ENCODE measurements around the gene NLRP7.
"Not testable (repeated sequence)": the region's sequence is repeated elsewhere in the genome, so short reads cannot be mapped to it uniquely, and the experiment has no call there.

The NLRP7 gene

GRCh38 chr19:54901153-54901552 is 46.2 kb downstream of the NLRP7 start:
- H2BK120ac ChIP-seq (ENCODE audit: low read depth, low read length); H3K4me1 ChIP-seq (ENCODE audit: control insufficient read depth, insufficient read depth, low read depth, low read length); H3K36me3 ChIP-seq (ENCODE audit: control insufficient read depth in 1 of 2, insufficient read depth in 2 of 2, low read depth in 1 of 2, low read length in 2 of 2); H2AFZ ChIP-seq (ENCODE audit: low read depth, low read length); H4K91ac ChIP-seq (ENCODE audit: low read length); H3K4me3 ChIP-seq (ENCODE audit: insufficient read depth in 1 of 2, low read depth in 1 of 2, low read length in 2 of 2); H2BK5ac ChIP-seq (ENCODE audit: low read depth, low read length, poor library complexity, severe bottlenecking); DNase-seq; H3K27ac ChIP-seq (ENCODE audit: low read length, poor library complexity, severe bottlenecking); H3K4ac ChIP-seq (ENCODE audit: low read depth in 1 of 2, low read length in 2 of 2); H3K14ac ChIP-seq (ENCODE audit: low read length in 2 of 2); H2AK5ac ChIP-seq (ENCODE audit: low read length, severe bottlenecking); H3K23ac ChIP-seq (ENCODE audit: low read length in 2 of 2); H3K18ac ChIP-seq (ENCODE audit: low read depth in 1 of 2, low read length in 2 of 2); H2BK15ac ChIP-seq (ENCODE audit: low read depth, poor library complexity, severe bottlenecking); H2BK12ac ChIP-seq (ENCODE audit: low read length in 2 of 2); H3K4me2 ChIP-seq (ENCODE audit: low read length, poor library complexity, severe bottlenecking); H3K79me1 ChIP-seq (replicated peaks; ENCODE audit: low read length, poor library complexity, severe bottlenecking); H3K9me3 ChIP-seq (ENCODE audit: control insufficient read depth, low read length); H3K9ac ChIP-seq (ENCODE audit: low read length); H3K27me3 ChIP-seq (ENCODE audit: control insufficient read depth in 1 of 2, insufficient read depth in 1 of 2, low read length in 2 of 2); H4K8ac ChIP-seq (ENCODE audit: low read length): not testable (repeated sequence)
- 83% methylated on average over 4 of the region's 8 CpGs for WGBS

- H3K9me3 ChIP-seq (ENCODE audit: control insufficient read depth, low read length); H3K4me1 ChIP-seq (ENCODE audit: control insufficient read depth, insufficient read depth, low read depth, low read length); H3K4ac ChIP-seq (ENCODE audit: low read depth in 1 of 2, low read length in 2 of 2); H3K4me3 ChIP-seq (ENCODE audit: insufficient read depth in 1 of 2, low read depth in 1 of 2, low read length in 2 of 2); H2AFZ ChIP-seq (ENCODE audit: low read depth, low read length); H4K8ac ChIP-seq (ENCODE audit: low read length); H2BK5ac ChIP-seq (ENCODE audit: low read depth, low read length, poor library complexity, severe bottlenecking); H3K9ac ChIP-seq (ENCODE audit: low read length); H4K91ac ChIP-seq (ENCODE audit: low read length); H3K27me3 ChIP-seq (ENCODE audit: control insufficient read depth in 1 of 2, insufficient read depth in 1 of 2, low read length in 2 of 2); H2BK15ac ChIP-seq (ENCODE audit: low read depth, poor library complexity, severe bottlenecking); H3K4me2 ChIP-seq (ENCODE audit: low read length, poor library complexity, severe bottlenecking); H3K18ac ChIP-seq (ENCODE audit: low read depth in 1 of 2, low read length in 2 of 2); H2AK5ac ChIP-seq (ENCODE audit: low read length, severe bottlenecking); H2BK120ac ChIP-seq (ENCODE audit: low read depth, low read length); H3K23ac ChIP-seq (ENCODE audit: low read length in 2 of 2); H3K27ac ChIP-seq (ENCODE audit: low read length, poor library complexity, severe bottlenecking); H2BK12ac ChIP-seq (ENCODE audit: low read length in 2 of 2); H3K14ac ChIP-seq (ENCODE audit: low read length in 2 of 2); H3K79me1 ChIP-seq (replicated peaks; ENCODE audit: low read length, poor library complexity, severe bottlenecking); DNase-seq; H3K36me3 ChIP-seq (ENCODE audit: control insufficient read depth in 1 of 2, insufficient read depth in 2 of 2, low read depth in 1 of 2, low read length in 2 of 2): not testable (repeated sequence)
- WGBS = 83% methylated on average over 9 of the region's 9 CpGs
These were observed 47.7 kb downstream of the NLRP7 start for GRCh38 chr19:54899646-54900045.

GRCh38 chr19:54898685-54899084 is 48.6 kb downstream of the NLRP7 start:
- not testable (repeated sequence) for H4K91ac ChIP-seq (ENCODE audit: low read length); H3K4me2 ChIP-seq (ENCODE audit: low read length, poor library complexity, severe bottlenecking); H3K79me1 ChIP-seq (replicated peaks; ENCODE audit: low read length, poor library complexity, severe bottlenecking); H3K27me3 ChIP-seq (ENCODE audit: control insufficient read depth in 1 of 2, insufficient read depth in 1 of 2, low read length in 2 of 2); H3K9me3 ChIP-seq (ENCODE audit: control insufficient read depth, low read length); H3K27ac ChIP-seq (ENCODE audit: low read length, poor library complexity, severe bottlenecking); H3K4ac ChIP-seq (ENCODE audit: low read depth in 1 of 2, low read length in 2 of 2); H2AFZ ChIP-seq (ENCODE audit: low read depth, low read length); H4K8ac ChIP-seq (ENCODE audit: low read length); H3K9ac ChIP-seq (ENCODE audit: low read length); H3K18ac ChIP-seq (ENCODE audit: low read depth in 1 of 2, low read length in 2 of 2); DNase-seq; H2BK120ac ChIP-seq (ENCODE audit: low read depth, low read length); H3K4me1 ChIP-seq (ENCODE audit: control insufficient read depth, insufficient read depth, low read depth, low read length); H2BK5ac ChIP-seq (ENCODE audit: low read depth, low read length, poor library complexity, severe bottlenecking); H2BK12ac ChIP-seq (ENCODE audit: low read length in 2 of 2); H2BK15ac ChIP-seq (ENCODE audit: low read depth, poor library complexity, severe bottlenecking); H2AK5ac ChIP-seq (ENCODE audit: low read length, severe bottlenecking); H3K23ac ChIP-seq (ENCODE audit: low read length in 2 of 2); H3K4me3 ChIP-seq (ENCODE audit: insufficient read depth in 1 of 2, low read depth in 1 of 2, low read length in 2 of 2); H3K14ac ChIP-seq (ENCODE audit: low read length in 2 of 2); H3K36me3 ChIP-seq (ENCODE audit: control insufficient read depth in 1 of 2, insufficient read depth in 2 of 2, low read depth in 1 of 2, low read length in 2 of 2)
- WGBS = 32% methylated on average over 7 of the region's 7 CpGs

- Histone ChIP-seq H2BK12ac (ENCODE audit: low read length in 2 of 2) (no peak overlapping the region), H2AK5ac (ENCODE audit: low read length, severe bottlenecking) (no peak overlapping the region), H3K9me3 (ENCODE audit: control insufficient read depth, low read length) (no peaks in the 10 kb centered on the region), H3K27ac (ENCODE audit: low read length, poor library complexity, severe bottlenecking) (no peak overlapping the region), H4K91ac (ENCODE audit: low read length) (no peak overlapping the region), H3K23ac (ENCODE audit: low read length in 2 of 2) (no peak overlapping the region), H2AFZ (ENCODE audit: low read depth, low read length) (no peak overlapping the region), H2BK120ac (ENCODE audit: low read depth, low read length) (no peak overlapping the region), H3K36me3 (ENCODE audit: control insufficient read depth in 1 of 2, insufficient read depth in 2 of 2, low read depth in 1 of 2, low read length in 2 of 2) (no peaks in the 10 kb centered on the region), H3K4me2 (ENCODE audit: low read length, poor library complexity, severe bottlenecking) (no peak overlapping the region), H3K18ac (ENCODE audit: low read depth in 1 of 2, low read length in 2 of 2) (no peak overlapping the region), H4K8ac (ENCODE audit: low read length) (no peak overlapping the region), H2BK5ac (ENCODE audit: low read depth, low read length, poor library complexity, severe bottlenecking) (no peak overlapping the region), H3K4me3 (ENCODE audit: insufficient read depth in 1 of 2, low read depth in 1 of 2, low read length in 2 of 2) (no peak overlapping the region), H3K9ac (ENCODE audit: low read length) (no peak overlapping the region), H3K4ac (ENCODE audit: low read depth in 1 of 2, low read length in 2 of 2) (no peak overlapping the region), H3K27me3 (ENCODE audit: control insufficient read depth in 1 of 2, insufficient read depth in 1 of 2, low read length in 2 of 2) (no peaks in the 10 kb centered on the region), H3K79me1 (replicated peaks; ENCODE audit: low read length, poor library complexity, severe bottlenecking) (no peaks in the 10 kb centered on the region), H3K14ac (ENCODE audit: low read length in 2 of 2) (no peak overlapping the region), H2BK15ac (ENCODE audit: low read depth, poor library complexity, severe bottlenecking) (no peak overlapping the region), H3K4me1 (ENCODE audit: control insufficient read depth, insufficient read depth, low read depth, low read length) (no peaks in the 10 kb centered on the region)
- WGBS = 60% methylated on average over 2 of the region's 2 CpGs
- DNase-seq = no peak
These were observed 51.3 kb downstream of the NLRP7 start for GRCh38 chr19:54896036-54896435.
